Limb (tissue), 2 donors: ENCODE data around the gene HRH1.
"Not testable (repeated sequence)": the region's sequence is repeated elsewhere in the genome, so short reads cannot be mapped to it uniquely, and the experiment has no call there.

Experiments used
- DNase-seq, 2 donors: peaks; one replicate each; pipeline ENCODE4 v3.0.0-alpha.2; 2016; ENCODE audit errors: extremely low spot score in 2 of 2

Gene HRH1, protein sequence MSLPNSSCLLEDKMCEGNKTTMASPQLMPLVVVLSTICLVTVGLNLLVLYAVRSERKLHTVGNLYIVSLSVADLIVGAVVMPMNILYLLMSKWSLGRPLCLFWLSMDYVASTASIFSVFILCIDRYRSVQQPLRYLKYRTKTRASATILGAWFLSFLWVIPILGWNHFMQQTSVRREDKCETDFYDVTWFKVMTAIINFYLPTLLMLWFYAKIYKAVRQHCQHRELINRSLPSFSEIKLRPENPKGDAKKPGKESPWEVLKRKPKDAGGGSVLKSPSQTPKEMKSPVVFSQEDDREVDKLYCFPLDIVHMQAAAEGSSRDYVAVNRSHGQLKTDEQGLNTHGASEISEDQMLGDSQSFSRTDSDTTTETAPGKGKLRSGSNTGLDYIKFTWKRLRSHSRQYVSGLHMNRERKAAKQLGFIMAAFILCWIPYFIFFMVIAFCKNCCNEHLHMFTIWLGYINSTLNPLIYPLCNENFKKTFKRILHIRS

DNA sequence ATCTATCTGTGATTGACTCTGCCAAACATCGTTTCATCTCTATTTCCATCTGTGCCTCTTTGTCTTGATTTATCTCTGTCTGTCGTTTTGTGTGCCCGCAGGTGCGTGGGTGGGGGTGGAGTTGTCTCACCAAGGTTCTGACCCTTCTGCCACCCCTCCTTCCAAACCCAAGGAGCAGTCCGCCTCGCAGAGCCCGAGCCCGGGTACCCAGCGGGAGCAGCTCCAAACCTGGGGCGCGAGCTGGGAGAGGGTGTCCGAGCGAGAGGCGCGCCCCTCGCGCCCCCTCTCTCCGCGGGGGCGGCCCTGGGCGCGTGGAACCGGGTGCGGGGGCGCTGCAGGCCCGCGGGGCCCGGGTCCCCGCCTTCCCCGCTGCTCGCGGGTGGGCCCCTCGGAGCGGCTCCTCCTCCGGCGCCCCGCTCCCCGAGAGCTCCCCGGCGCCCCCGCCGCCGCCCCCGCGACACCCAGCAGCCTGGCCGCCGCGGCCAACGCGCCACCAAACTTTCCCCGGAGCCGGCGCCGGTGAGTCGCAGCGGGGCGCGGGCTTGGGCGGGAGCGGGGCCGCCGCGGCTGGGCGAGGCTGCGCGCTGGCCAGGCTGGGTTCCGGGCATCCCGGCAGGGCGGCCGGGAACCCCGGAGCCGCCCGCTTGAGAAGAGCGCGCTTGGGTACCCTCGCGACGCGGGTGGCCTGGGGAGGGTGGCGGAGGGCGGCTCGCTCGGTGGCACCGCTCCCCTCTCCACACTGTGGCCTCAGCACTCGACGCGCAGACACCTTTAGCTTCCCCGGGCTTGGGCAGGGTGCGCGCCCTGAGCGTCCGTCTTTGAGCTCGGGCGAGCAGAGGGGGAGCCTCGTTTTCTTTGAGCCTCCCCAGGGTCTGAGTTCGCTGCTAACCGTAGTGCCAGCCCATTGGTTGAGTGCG is at the start of gene HRH1:
TSS of gene HRH1 (plus strand) at position 458 of the 917 bp plus-strand sequence. CDS start 104,545 bp downstream, outside the sequence.
- peak in 1 of 2 donors; percentile 68 for DNase-seq

DNA sequence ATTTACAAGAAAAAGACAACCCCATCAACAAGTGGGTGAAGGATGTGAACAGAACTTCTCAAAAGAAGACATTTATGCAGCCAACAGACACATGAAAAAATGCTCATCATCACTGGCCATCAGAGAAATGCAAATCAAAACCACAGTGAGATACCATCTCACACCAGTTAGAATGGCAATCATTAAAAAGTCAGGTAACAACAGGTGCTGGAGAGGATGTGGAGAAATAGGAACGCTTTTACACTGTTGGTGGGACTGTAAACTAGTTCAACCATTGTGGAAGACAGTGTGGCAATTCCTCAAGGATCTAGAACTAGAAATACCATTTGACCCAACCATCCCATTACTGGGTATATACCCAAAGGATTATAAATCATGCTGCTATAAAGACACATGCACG is 41.0 kb upstream of the HRH1 start:
- not testable (repeated sequence) for DNase-seq

DNA sequence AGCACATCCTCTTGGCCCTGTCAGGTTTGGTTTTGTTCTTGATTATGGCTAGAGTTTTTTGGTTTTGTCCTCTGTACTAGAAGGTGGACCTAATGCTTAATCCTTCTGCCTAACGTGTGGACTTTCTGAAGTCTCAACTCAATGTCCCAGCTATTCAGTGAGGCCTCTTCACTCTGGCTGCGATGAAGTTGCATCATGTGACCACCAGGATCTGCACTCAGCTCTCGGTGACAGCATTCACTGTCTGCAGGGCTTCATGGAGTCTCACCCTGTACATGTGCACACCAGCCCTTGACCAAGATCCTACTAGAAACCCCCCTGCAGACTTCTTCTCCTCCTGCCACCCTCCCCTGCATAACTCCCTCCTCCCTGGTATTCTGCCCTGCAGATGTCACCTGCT is 38.7 kb upstream of the HRH1 start:
- DNase-seq, result no peak

DNA sequence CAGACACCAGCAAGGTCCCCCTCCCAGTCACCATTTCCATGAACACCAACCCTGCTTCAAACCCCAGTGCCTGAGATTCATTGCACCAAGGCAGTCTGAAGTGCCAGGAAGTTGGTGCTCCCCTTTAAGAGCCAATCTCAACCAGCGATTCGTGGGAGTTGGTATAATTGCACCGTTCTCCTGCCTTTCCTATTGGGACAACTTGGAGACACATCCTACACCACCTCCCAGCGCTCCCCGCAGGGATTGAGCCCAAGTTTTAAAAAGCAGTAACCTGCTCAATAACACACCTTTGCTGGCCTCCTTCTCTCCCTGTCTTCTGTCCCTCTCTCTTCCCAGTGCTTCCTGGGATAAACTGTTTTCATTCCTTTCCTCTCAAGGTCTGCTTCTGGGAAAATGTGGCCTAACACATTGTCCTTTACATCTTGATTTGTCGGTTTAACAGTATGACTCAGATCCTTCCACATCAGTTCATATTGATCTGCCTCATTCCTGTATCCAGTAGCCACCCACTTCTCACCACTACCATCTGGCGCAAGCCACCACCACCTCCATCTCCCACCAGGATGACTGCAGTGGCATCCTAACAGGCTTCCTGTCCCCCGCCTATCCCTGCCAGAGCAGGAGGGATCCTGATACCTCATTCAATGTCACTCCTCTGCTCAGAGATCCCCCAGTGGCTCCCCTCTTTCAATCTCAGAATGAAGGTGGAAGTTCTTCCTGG is 37.8 kb upstream of the HRH1 start:
- DNase-seq, result no peak

DNA sequence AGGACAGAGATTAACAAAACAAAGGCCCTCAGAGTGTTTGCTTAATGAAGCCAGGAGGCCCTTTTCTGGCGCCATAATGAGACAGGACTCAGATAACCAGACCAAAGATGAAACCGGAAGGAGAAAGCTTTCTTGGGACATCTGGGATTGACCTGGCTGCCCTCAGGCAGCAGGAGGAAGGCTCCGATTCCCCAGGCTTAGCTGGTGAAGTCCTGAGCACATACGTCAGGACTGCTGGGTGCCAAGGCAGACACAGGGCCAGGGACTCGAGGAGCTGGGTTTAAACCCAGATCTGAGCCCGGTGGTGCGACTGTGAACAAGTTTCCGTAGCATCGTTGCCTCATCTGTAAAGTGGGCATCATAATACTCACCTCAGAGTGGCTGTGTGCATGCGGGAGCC is 36.7 kb upstream of the HRH1 start:
- DNase-seq, result no peak

DNA sequence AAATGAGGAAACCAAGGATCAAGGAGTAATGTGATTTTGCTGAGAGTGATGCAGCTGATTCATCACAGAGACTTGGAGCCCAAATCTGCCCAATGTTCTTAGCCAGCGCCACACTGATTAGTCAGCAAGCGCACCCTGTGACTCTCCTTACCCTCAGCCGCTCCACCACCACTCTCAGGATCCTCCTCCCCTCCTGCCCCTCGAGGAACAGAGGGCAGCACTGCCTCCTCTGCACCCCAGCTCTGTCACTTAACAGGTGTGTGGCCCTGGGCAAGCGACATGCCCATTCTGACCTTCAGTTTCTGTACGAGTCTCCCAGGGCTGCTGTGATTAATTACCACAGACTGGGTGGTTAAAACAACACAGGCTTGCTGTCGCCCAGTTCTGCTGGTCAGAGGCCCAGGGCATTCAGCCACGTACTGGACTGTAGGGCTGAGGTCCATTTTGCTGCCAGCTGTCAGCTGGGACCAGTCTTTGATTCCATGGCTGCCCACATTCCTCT is 36.1 kb upstream of the HRH1 start:
- DNase-seq, result no peak

DNA sequence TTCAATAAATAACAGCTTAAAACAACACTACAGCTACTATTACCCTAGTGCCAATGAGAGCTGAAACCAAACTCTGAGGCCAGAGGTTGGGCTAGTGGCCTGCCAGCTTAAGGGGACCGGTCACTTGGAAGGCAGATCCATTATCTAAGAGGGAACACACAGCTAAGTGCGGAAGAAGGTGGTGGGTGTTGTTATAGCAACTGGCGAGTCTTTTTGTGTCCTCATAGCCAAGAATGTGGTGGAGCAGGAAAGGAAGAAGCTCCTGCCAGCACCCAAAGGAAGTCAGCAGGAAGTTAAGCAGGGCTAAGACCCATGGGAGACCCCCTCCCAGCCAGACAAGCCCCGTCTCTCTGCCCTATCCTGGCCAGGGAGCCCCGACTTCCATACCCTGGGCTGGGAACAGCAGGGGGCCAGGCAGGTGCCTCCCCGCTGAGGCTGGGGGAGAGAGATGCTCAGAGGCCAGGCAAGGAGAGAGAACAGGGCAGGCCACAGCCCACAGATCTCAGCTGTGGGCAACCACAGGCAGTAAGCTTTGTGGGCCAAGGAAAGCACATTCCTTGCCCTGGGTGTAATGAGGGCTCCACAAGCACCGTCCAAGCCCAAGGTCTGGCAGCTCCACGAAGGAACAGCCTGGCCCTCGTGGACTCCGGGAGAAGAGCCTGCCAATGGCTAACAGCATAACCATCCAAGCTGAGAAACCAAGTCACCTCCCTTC is 34.0 kb upstream of the HRH1 start:
- DNase-seq, result no peak

DNA sequence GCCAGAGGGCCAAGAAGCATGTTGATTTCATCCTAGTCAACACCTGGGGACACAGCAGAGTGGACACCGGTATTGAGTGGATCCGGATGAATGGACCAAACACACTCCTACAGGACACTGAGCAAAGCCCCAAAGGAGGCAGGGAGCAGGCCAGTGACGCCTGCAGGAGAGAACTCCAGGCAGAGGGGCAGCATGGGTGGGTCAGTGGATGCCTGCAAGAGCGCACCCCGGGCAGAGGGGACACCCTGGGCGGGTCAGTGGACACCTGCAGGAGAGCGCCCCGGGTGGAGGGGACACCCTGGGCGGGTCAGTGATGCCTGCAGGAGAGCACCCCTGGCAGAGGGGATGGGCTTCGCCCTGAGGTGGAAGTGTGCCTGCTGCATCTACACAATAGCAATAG is 27.6 kb upstream of the HRH1 start:
- DNase-seq, result no peak

DNA sequence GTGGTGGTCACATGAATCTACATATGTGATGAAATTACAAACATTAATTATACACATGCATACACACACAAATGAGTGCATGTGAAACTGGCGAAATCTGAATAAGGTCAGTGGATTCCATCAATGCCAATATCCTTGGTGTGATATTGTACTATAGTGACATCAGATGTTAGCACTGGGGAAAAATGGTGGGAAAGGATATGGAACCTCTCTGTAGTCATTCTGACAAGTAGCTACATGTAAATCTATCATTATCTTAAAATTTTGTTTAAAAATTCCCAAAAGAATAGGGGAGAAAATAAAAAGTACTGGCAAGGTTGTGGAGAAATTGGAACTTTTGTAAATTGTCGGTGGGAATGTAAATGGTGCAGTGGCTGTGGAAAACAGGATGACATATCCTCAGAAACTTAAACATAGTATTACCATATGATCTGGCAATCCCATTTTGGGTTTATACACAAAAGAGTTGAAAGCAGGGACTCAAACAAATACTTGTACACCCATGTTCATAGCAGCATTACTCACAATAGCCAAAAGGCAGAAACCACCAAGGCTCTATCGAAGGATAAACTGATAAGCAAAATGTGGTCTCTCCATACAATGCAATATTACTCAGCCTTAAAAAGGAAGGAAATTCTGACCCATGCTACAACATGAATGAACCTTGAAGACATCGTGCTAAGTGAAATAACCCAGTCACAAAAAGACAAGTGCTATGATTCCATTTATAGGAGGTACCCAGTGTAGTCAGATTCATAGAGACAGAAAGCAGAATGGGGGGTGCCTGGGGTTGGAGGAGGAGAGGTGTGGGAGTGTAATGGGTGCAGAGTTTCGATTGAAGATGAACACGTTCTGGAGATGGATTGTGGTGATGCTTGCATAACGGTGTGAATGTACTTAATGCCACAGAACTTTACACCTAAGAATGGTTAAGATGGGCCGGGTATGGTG is 25.3 kb upstream of the HRH1 start:
- DNase-seq, result no peak

DNA sequence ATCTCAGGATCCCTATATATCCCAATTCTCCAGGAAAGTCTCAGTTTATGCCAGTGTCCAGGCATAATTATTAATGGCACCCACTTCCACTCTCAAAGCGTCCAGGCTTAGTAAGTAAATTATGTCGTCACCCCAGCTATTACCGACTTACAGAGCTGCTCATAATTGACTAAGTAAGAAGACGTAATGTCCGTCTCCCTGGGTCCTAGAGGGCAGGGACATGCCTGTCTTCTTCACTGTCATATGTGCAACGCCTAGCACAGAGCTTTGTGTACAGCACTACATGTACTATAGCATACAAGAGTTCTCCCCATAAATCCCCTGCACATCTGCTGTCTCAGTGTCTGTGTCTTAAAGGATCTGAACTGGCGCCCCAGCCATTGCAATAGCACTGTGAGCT is 23.9 kb upstream of the HRH1 start:
- no peak for DNase-seq

DNA sequence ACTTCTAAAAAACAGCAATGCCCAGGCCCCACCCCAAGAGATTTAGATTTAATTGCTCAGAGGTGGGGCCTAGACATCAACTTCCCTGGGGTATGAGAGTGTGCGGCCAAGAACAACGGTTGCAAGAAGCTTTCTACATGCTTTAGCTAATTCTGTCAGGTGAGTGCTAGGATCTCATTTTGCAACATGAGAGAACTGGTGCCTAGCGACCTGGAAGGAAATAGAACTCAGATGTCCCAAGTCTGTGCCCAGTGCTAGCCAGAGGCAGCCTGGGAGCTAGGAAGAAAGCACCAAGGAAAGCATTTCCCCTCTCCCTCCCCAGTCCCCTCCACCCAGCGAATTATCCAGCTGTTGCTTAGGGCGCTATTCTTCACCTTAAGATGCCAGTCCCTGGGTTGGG is 22.9 kb upstream of the HRH1 start:
- DNase-seq, result no peak

DNA sequence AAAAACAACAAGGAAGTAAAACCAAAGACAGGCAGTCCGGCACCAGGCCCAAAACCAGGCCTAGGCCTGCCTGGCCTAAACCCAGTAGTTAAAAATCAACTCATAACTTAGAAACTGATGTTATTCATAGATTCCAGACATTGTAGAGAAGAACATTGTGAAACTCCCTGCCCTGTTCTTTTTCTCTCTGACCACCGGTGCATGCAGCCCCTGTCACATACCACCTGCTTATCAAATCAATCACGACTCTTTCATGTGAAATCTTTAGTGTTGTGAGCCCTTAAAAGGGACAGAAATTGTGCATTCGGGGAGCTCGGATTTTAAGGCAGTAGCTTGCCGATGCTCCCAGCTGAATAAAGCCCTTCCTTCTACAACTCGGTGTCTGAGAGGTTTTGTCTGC is 22.4 kb upstream of the HRH1 start:
- not testable (repeated sequence) for DNase-seq

DNA sequence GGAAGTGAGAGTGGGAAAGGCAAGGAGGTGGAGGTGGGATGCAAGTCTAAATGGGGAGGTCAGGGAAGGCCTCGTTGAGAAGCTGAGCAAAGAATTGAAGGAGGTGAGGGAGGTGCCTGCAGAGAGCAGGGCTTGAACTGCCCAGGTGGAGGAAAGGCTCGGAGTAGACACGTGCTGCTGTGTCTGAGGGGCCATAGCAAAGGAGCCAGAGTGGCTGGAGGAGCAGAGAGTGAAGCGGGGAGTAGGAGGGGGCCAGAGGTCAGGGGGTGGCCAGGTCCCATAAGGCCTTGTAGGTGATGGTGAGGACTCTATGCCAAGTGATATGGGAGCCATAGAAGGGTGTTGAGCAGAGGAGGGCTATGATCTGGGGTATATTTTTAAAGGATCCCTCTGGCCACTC is 21.4 kb upstream of the HRH1 start:
- DNase-seq, result no peak

DNA sequence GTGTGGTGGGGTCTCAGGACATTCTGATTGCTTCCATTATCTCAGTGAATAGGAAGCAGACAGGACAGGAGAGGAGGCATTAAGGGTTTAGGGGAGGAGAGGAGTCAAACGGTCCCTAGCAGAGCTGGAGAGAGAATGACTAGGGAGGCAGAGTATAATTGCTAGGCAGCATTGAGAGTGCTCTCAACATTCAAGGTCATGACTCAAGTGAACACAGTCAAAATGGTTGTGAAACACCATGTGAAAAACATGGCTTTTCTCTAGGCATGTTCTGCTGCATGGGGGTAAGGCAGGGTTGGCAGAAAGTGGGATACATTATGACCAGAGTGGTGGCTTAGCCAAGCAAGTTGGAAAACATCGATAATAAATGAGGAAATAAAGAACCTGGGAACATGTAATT is 19.5 kb upstream of the HRH1 start:
- DNase-seq, result no peak

DNA sequence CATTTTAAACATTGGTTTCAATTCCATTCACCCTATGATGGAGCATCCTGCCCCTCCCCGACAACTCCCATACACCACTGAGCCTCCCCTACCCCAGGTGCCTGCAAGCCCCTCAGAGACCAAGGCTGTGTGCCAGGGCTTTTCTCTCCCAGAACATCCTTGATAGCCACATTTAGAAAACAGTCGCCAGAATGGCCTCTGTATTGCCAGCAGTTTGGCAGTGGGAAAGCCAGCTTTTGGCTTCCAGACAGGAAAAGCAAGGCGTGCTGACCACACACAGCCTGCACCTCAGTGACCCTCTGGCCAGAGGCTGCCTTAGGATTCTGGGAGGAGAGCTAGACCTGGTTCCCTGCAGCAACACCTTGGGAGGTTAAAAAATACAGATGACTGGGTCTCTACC is 18.2 kb upstream of the HRH1 start:
- DNase-seq, result no peak

DNA sequence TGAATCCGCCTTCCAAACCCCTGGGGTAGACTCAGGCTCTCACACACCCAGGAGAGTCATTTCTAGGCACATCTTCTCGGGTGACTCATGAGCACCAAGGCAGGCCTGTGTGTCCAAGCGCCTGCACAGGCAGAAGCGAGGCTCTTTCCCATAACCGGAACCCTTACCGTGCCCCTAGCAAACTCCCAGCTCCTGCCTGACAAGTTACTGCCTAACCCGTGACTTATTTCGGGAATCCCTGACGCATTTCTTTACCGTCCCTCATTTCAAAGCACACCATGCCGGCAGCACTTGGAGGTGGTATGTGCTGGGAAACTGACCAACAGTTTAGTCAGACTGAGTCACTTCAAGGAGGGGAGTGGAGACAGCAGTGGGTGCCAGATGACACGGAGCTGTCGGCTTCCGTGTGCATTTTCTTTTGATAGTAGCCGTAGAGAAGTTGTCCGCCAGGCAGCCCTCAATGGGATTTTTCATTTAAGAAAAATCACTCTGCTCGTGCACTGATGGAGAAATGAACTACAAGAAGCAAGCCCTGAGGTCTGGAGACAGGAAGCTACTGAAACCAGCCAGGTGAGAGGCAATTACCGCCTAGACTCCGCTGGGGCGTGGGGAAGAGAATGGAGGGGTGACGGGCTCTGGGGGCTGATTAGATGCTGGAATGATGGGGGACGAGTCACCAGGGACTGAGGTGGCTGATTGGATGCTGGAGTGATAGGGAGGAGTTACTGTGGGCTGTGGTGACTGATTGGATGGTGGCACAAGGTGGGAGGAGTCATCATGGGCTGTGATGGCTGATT is 17.3 kb upstream of the HRH1 start:
- no peak for DNase-seq

DNA sequence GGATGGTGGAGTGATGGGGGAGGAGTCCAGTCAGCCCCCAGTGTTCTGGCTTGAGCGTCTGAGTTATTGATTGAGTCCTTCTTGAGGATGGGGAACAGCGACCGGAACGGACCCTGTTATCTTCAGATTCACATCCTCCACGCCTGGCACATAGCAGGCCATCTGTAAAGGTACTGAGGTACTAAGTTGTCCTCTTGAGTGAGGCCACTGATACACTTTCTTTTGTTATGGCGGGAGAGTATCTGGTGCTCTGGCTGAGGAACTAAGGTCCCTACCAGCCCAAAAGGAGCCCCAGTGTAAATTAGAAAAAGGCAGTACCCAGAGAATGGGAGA is 16.7 kb upstream of the HRH1 start:
- DNase-seq, result no peak

DNA sequence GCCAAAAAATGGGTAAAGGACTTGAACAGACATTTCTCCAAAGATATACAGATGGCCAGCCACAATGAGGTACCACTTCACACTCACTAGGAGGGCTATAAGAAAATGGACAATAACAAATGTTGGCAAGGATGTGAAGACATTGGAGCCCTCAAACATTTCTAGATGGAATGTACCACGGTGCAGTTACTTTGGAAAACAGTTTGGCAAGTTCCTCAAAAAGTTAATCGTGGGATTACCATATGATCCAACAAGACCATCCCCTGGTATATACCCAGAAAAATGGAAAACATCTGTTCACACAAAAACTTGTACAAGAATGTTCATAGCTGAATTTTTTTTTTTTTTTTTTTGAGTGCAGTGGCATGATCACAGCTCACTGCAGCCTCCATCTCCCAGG is 15.9 kb upstream of the HRH1 start:
- no peak for DNase-seq
